Erythroblast (primary cell): Measurements from ENCODE around the gene XPR1.

ENCODE experiments used
- DNase-seq, 2 experiments: peaks; one replicate each; lab custom pipeline; 2025; lab: John Stamatoyannopoulos, UW
- GATA1 ChIP-seq: IDR thresholded peaks from 2 replicates; pipeline ENCODE4 v1.6.1; 2011; ENCODE audit warnings: low read depth, mild to moderate bottlenecking, control low read depth, low read length, moderate library complexity
- POLR2A ChIP-seq: IDR thresholded peaks from 2 replicates; pipeline ENCODE4 v1.6.1; 2011; ENCODE audit warnings: mild to moderate bottlenecking, low read length

Gene XPR1

DNA sequence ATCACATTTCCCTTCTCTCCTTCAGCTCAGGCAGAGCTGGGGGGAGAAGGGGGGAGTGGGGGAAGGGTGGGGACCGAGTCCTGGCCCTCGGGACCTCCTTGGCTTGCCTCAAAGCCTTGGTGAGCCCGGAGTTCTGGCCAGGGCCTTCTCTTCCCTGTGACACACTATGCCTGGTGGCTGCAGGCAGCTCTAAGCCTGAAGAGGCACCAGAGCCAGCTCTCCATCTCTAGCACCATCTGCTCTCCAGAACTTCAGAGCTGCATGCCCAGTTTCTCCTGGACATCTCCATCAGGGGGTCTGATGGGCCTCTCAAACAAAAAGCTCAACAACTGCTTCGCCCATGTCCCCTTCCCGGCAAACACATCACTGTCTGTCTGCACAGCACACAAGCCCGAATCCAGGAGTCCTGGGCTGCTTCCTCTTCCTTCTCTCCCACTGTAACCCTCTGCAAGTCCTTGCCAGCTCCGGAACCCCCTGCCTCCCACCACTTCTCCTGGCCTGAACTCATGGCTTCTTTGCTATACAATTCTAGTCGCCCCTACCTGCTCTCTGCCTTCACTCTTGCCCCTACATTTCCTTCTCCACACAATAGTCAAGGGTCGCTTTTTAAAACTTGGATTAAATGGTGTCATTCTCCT is 307.4 kb downstream of the XPR1 start:
- no peak for DNase-seq
- TF ChIP-seq POLR2A (no peak), GATA1 (no peak)

- TF ChIP-seq POLR2A: no peak
- no peak for TF ChIP-seq GATA1
- DNase-seq: no peak
Observed at GRCh38 chr1:180939711-180940103, 307.9 kb downstream of the XPR1 start.
